HepG2 (cell line): ENCODE measurements around the gene FAM234A. TPM values are rescaled to one million over a fixed set of nuclear protein-coding genes. Genes with fewer than 3 reads are reported as not detected.

Experiments used
- ATAC-seq: fragments of 200-7000 bp; cut with Tn5 transposase; 3 replicates; pipeline ENCODE4 v1.9.1; 2020; ENCODE audit warnings: mild to moderate bottlenecking, moderate library complexity
- BruUV-seq: library from RNA; stranded (reverse); fragments of 400-500 nt; replicated peaks from 2 replicates; lab custom pipeline; 2021; lab: Mats Ljungman, UMichigan
- CTCF ChIA-PET: fragments of 300-600 bp; formaldehyde crosslinking; extraction: SDS; loops from one replicate; lab custom pipeline; 2021; ENCODE audit warnings: low total read pairs, inconsistent platforms, low intra/inter-chr PET ratio; lab: Yijun Ruan, JAX
- POLR2A ChIA-PET: fragments of 350-600 bp; sonication (Branson Sonifier 250); formaldehyde crosslinking; loops from one replicate; lab custom pipeline; 2020; ENCODE audit warnings: antibody characterized with exemption, inconsistent platforms; lab: Yijun Ruan, JAX
- DNase-seq: peaks from one replicate; pipeline ENCODE4 v3.0.0-alpha.2; 2015; ENCODE audit warnings: low spot score
- FAIRE-seq: peaks from 3 replicates; lab custom pipeline; 2011; peaks lifted over from hg19 to GRCh38; lab: Jason Lieb, UNC
- H2AFZ ChIP-seq: one replicate; pipeline ENCODE4 v1.6.1; 2011; ENCODE audit warnings: low read length, inconsistent platforms
- H3K27ac ChIP-seq: fragments of 300-600 bp; 3 replicates; pipeline ENCODE4 v1.8.0; 2011; ENCODE audit warnings: mixed run types, mild to moderate bottlenecking, mixed read lengths, low read length, inconsistent platforms; ENCODE audit not compliant: insufficient read depth; ENCODE audit errors: extremely low read length
- H3K27me3 ChIP-seq, 2 experiments: fragments of 200-600 bp in 1 of 2; 2 replicates in 1 of 2; 3 replicates in 1 of 2; pipeline versions ENCODE4 v1.6.0 to v1.8.0; 2011; ENCODE audit warnings: low read length in 2 of 2, mild to moderate bottlenecking in 2 of 2, moderate library complexity in 2 of 2, inconsistent platforms in 1 of 2; ENCODE audit not compliant: insufficient read depth in 2 of 2, control insufficient read depth in 1 of 2
- H3K36me3 ChIP-seq, 2 experiments: fragments of 200-600 bp in 1 of 2; replicated peaks in 1 of 2; 2 replicates in 1 of 2; 3 replicates in 1 of 2; pipeline versions ENCODE4 v1.5.1 to v1.8.0; 2011; ENCODE audit warnings: low read length in 2 of 2, inconsistent platforms in 1 of 2; ENCODE audit not compliant: insufficient read depth in 2 of 2, control insufficient read depth in 1 of 2
- H3K4me1 ChIP-seq: 2 replicates; pipeline ENCODE4 v1.5.1; 2012; ENCODE audit warnings: low read length, inconsistent platforms; ENCODE audit not compliant: insufficient read depth
- H3K4me2 ChIP-seq: 2 replicates; pipeline ENCODE4 v1.6.0; 2011; ENCODE audit warnings: low read depth, low read length, inconsistent platforms
- H3K4me3 ChIP-seq, 3 experiments: fragments of 200-600 bp in 1 of 3; sonication (generic), shearing (Covaris generic) in 1 of 3; replicated peaks in 1 of 3; 2 replicates each; pipeline ENCODE4 v1.5.1; 2011 to 2016; ENCODE audit warnings: low read length in 3 of 3, inconsistent platforms in 2 of 3, low read depth in 2 of 3, mild to moderate bottlenecking in 2 of 3, control low read depth in 1 of 3, mixed read lengths in 1 of 3; ENCODE audit not compliant: insufficient read depth in 1 of 3
- H3K79me2 ChIP-seq: one replicate; pipeline ENCODE4 v1.6.1; 2011; ENCODE audit warnings: low read length, inconsistent platforms; ENCODE audit not compliant: insufficient read depth
- H3K9ac ChIP-seq: 2 replicates; pipeline ENCODE4 v1.6.0; 2011; ENCODE audit warnings: mild to moderate bottlenecking, low read depth, low read length, inconsistent platforms; ENCODE audit not compliant: insufficient read depth
- H3K9me3 ChIP-seq: 2 replicates; pipeline ENCODE4 v1.5.1; 2012; ENCODE audit warnings: mild to moderate bottlenecking, low read length
- H4K20me1 ChIP-seq: 2 replicates; pipeline ENCODE4 v1.6.0; 2011; ENCODE audit warnings: inconsistent platforms, mild to moderate bottlenecking, low read length, moderate library complexity; ENCODE audit not compliant: insufficient read depth
- AGO2 ChIP-seq: fragments of 200-400 bp; formaldehyde crosslinking; optimal IDR thresholded peaks from 2 replicates; pipeline ENCODE3; 2017; ENCODE audit warnings: mild to moderate bottlenecking, low read depth, low read length, moderate library complexity
- CBX2 ChIP-seq, 2 experiments: fragments of 200-600 bp in 1 of 2; sonication (generic); formaldehyde crosslinking in 1 of 2; IDR thresholded peaks; 2 replicates each; pipeline versions ENCODE4 v1.7.0 to v1.8.1; 2018 to 2022; ENCODE audit warnings: low read depth in 2 of 2, low read length in 1 of 2, mild to moderate bottlenecking in 1 of 2, missing genetic modification reagents in 1 of 2
- HNRNPL ChIP-seq: fragments of 200-400 bp; formaldehyde crosslinking; IDR thresholded peaks from 2 replicates; pipeline ENCODE4 v1.6.1; 2017; ENCODE audit warnings: mild to moderate bottlenecking, low read depth, low read length
- MTA1 ChIP-seq: sonication (generic); formaldehyde crosslinking; IDR thresholded peaks from 2 replicates; pipeline ENCODE4 v1.4.0; 2020; ENCODE audit warnings: missing genetic modification reagents, mild to moderate bottlenecking, borderline replicate concordance
- ZBTB38 ChIP-seq: sonication (generic); formaldehyde crosslinking; IDR thresholded peaks from 2 replicates; pipeline ENCODE4 v1.5.1; 2020; ENCODE audit warnings: mild to moderate bottlenecking, missing genetic modification reagents
- WGBS: methylation state at CpG from one replicate; pipeline ENCODE4 v1.1.6; 2017; ENCODE audit warnings: low lambda C conversion rate; 5-methylcytosine and 5-hydroxymethylcytosine counted together
- in situ Hi-C: cut with HindIII; loops from 2 replicates; pipeline ENCODE4 v1.10.0; 2017; ENCODE audit warnings: low pct_unique_long_range_greater_than_20kb; ENCODE audit not compliant: extremely low pct_ligation_motif_present
- intact Hi-C: fragments of 100-400 bp; cut with micrococcal nuclease; formaldehyde crosslinking; loops from one replicate; pipeline ENCODE4 v1.10.0; 2022; ENCODE audit not compliant: unreplicated experiment
- polyA plus RNA-seq, 8 experiments: library from polyadenylated mRNA; depleted of rRNA in 3 of 8; stranded (reverse) in 7 of 8; unstranded in 1 of 8; fragments of >200 nt; fragmentation: Illumina TruSeq in 4 of 8; extraction: Trizol in 4 of 8; gene quantifications; 2 replicates each; pipeline versions ENCODE4 v1.2.1 to v1.2.3, GENCODE V29; 2011 to 2016; ENCODE audit warnings: low read depth in 4 of 8, missing spikeins in 1 of 8, mixed read lengths in 1 of 8; ENCODE audit not compliant: insufficient read depth in 1 of 8
- total RNA-seq, 5 experiments: library from RNA; depleted of rRNA; stranded (reverse); fragments of >200 nt; fragmentation: Illumina TruSeq; extraction: Trizol; gene quantifications; 2 replicates each; pipeline ENCODE4 v1.2.3, GENCODE V29; 2016; ENCODE audit warnings: low read depth in 1 of 5
- TF ChIP-seq, protein P1 (sequence below): sonication (generic); formaldehyde crosslinking; IDR thresholded peaks from 2 replicates; pipeline ENCODE4 v1.5.1; 2020; ENCODE audit warnings: mild to moderate bottlenecking, missing genetic modification reagents, moderate library complexity

The FAM234A gene
- total and polyA plus RNA-seq, 2 of the 13 experiments (the other 11 are each of a cell fraction or from before 2014, with no cell fraction given) = 29.2 to 34.4 TPM

DNA sequence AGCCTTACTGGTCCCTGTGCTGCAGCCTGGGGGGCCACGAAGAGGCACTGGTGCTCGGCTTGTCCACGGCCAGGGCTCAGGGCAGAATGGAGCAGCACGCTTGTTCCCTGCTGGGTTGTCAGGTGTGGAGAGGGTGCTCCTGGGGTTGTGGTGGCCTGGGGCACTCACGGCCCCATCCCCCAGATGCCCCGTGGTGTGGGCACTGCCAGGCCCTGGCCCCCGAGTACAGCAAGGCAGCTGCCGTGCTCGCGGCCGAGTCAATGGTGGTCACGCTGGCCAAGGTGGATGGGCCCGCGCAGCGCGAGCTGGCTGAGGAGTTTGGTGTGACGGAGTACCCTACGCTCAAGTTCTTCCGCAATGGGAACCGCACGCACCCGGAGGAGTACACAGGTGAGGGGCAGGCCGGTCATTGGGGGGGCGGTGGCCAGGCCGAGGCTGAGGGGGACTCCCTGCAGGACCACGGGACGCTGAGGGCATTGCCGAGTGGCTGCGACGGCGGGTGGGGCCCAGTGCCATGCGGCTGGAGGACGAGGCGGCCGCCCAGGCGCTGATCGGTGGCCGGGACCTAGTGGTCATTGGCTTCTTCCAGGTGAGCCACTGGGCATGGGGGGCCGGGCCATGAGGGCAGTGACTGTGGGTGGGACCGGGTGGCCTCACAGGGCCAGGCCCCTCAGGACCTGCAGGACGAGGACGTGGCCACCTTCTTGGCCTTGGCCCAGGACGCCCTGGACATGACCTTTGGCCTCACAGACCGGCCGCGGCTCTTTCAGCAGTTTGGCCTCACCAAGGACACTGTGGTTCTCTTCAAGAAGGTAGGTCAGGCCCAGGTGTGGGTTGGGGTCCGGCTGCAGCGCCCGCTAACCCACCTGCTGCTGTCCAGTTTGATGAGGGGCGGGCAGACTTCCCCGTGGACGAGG lies 49.8 kb downstream of the FAM234A start:
- ChIA-PET CTCF (no interaction called here), POLR2A (no interaction called here)
- BruUV-seq = no TSS peak
- Histone ChIP-seq H3K4me1 (peaks cover 6% of the 10 kb centered on the region; the same call in 1 of the 2 replicates), H3K27me3 (peaks cover 7 to 32% of the 10 kb centered on the region in 2 experiments; a peak in 4 of 5 replicates), H3K4me2 (no peak overlapping the region), H2AFZ (no peak overlapping the region), H3K36me3 (peaks cover 7 to 28% of the 10 kb centered on the region in 2 experiments; a peak in 3 of 5 replicates), H3K79me2 (no peaks in the 10 kb centered on the region), H3K9me3 (no peaks in the 10 kb centered on the region), H3K9ac (no peak overlapping the region), H3K4me3 (no peak overlapping the region), H4K20me1 (no peaks in the 10 kb centered on the region), H3K27ac (no peak overlapping the region)
- TF ChIP-seq CBX2 (IDR thresholded peaks at IDR 0.05; ENCODE audit: low read depth, low read length) (no peak), CBX2 (CRISPR knock-in tag; IDR thresholded peaks at IDR 0.05; ENCODE audit: low read depth) (no peak), MTA1 (CRISPR knock-in tag) (no peak), HNRNPL (0 out of 2 replicates have a peak, but pooled peaks have one; percentile 42), ZBTB38 (CRISPR knock-in tag) (peak; percentile 71), AGO2 (peak; percentile 44)
- TF ChIP-seq, protein P1, sequence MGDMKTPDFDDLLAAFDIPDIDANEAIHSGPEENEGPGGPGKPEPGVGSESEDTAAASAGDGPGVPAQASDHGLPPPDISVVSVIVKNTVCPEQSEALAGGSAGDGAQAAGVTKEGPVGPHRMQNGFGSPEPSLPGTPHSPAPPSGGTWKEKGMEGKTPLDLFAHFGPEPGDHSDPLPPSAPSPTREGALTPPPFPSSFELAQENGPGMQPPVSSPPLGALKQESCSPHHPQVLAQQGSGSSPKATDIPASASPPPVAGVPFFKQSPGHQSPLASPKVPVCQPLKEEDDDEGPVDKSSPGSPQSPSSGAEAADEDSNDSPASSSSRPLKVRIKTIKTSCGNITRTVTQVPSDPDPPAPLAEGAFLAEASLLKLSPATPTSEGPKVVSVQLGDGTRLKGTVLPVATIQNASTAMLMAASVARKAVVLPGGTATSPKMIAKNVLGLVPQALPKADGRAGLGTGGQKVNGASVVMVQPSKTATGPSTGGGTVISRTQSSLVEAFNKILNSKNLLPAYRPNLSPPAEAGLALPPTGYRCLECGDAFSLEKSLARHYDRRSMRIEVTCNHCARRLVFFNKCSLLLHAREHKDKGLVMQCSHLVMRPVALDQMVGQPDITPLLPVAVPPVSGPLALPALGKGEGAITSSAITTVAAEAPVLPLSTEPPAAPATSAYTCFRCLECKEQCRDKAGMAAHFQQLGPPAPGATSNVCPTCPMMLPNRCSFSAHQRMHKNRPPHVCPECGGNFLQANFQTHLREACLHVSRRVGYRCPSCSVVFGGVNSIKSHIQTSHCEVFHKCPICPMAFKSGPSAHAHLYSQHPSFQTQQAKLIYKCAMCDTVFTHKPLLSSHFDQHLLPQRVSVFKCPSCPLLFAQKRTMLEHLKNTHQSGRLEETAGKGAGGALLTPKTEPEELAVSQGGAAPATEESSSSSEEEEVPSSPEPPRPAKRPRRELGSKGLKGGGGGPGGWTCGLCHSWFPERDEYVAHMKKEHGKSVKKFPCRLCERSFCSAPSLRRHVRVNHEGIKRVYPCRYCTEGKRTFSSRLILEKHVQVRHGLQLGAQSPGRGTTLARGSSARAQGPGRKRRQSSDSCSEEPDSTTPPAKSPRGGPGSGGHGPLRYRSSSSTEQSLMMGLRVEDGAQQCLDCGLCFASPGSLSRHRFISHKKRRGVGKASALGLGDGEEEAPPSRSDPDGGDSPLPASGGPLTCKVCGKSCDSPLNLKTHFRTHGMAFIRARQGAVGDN (CRISPR knock-in tag) = peak; percentile 9; the same call in 1 of the 2 replicates
- FAIRE-seq = no peak
- 75% methylated on average over 20 of the region's 52 CpGs for WGBS
- in situ Hi-C loops = no loop called here
- no peak for ATAC-seq
- intact Hi-C loops = loop anchor here (5.0 kb wide), 1 partner anchor 47 kb away; no protein-coding TSS in a partner anchor
- no peak for DNase-seq
